Left ventricle myocardium superior (tissue), 1 donor: ENCODE measurements around the gene FADD. TPM values are rescaled to one million over a fixed set of nuclear protein-coding genes. Genes with fewer than 3 reads are reported as not detected.

Experiments
- ATAC-seq: fragments of 200-7000 bp; cut with Tn5 transposase; one replicate; pipeline ENCODE4 v1.9.1; 2020; ENCODE audit warnings: mild to moderate bottlenecking, moderate library complexity
- DNase-seq: peaks from one replicate; pipeline ENCODE4 v3.0.0-alpha.2; 2020
- intact Hi-C: fragments of 100-400 bp; cut with micrococcal nuclease; formaldehyde crosslinking; loops from one replicate; pipeline ENCODE4 v1.11.0; 2022
- total RNA-seq: library from RNA; stranded (reverse); fragmentation: NEBNext Ultra II Directional; extraction: Animal tissue kit (Norgen Biotek cat#: 25700); gene quantifications from one replicate; pipeline ENCODE4 v1.2.1, GENCODE V29; 2021
- donor health status: DM: no; HTN: yes; CAD: no; lungs with severe emphysema.

The FADD gene
- total RNA-seq, 1 donor from 2014 or later, result 8.8 TPM

DNA sequence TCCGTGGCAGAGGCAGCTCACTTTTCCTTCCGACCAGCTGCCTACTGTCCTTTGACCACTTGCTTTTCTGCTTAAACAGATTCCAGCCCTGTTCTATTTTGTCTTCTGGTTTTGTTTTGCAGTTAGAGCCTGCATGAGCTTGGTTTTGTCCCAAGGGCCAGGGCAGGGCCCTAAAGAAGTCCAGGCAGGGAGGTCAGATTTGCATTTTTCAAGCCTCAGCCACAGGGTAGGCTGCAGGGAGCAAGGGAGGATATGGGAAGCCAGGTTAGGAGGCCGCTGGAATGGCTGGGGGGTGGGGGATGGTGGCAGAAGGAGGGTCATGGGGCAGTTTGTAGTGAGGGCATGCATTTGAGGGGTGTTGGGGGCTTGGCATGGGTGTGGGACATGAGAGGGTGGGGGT, 23.1 kb downstream of the FADD start:
- ATAC-seq (no peak), DNase-seq (no peak)
- intact Hi-C loops, result no loop called here

DNA sequence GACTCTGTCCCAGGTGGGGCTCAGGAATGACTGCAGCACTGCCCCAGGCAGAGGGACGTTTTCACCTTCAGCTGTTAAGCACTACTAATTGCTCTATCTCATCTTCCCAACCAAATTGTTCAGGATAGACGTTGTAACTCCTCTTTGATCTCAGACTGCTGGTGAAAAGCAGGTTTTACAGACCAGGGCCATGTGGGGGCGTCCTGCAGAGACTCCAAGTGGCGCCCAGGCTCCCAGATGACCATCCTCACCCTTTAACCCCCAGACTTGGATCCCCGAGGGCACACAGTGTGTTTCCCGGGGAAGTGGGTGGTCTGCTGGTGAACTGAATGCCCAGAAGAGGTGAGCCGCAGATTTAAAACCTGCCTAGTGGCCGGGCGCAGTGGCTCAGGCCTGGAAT, 23.9 kb downstream of the FADD start:
- ATAC-seq (no peak), DNase-seq (no peak)
- intact Hi-C loops, result no loop called here

DNA sequence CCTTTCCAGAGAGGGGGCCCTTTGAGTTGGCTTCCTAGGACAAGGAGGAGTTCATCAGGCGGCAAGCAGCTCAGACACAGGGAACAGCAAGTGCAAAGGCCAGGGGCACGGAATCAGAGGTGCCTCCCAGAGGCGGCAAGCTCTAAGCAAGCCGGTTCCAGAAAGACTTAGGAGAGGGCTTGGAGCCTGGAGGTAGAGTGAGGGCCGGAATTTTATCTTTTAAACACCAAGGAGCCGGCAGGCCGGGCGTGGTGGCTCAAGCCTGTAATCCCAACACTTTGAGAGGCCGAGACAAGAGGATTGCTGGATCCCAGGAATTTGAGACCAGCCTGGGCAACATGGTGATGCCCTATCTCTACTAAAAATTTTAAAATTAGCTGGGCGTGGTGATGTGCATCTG, 26.6 kb downstream of the FADD start:
- ATAC-seq (no peak), DNase-seq (no peak)
- intact Hi-C loops, result no loop called here

DNA sequence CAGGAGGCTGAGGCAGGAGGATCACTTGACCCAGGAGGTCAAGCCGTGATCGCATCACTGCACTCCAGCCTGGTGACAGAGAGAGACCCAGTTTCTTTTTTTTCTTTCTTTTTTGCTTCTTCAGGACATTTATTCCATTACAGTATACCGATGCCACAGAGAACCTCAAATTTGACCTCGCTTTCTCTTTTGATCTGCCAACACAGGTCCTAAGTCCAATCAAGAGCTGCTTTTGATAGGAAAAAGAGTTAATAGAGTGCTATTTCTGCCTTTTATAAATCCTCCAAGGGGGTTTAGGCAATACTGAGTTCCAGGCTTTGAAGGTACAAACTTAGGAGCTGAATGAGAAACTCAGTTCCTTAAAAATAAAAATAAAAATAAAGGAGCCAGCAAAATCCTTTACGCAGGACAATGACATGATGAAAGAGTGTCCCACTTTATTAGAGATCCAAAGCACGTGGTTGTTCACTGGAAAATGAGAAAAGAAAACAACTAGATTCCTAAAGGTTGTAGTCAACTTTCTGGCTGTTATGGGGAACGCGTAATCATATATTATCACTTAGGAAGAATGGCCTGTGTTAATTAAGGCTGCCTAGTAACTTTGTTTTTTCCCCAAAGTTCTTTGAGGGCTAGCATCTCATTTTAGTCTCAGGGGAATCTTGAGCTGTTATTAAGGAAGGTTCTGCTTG, 27.2 kb downstream of the FADD start:
- DNase-seq (no peak), ATAC-seq (no peak)
- intact Hi-C loops, result no loop called here

DNA sequence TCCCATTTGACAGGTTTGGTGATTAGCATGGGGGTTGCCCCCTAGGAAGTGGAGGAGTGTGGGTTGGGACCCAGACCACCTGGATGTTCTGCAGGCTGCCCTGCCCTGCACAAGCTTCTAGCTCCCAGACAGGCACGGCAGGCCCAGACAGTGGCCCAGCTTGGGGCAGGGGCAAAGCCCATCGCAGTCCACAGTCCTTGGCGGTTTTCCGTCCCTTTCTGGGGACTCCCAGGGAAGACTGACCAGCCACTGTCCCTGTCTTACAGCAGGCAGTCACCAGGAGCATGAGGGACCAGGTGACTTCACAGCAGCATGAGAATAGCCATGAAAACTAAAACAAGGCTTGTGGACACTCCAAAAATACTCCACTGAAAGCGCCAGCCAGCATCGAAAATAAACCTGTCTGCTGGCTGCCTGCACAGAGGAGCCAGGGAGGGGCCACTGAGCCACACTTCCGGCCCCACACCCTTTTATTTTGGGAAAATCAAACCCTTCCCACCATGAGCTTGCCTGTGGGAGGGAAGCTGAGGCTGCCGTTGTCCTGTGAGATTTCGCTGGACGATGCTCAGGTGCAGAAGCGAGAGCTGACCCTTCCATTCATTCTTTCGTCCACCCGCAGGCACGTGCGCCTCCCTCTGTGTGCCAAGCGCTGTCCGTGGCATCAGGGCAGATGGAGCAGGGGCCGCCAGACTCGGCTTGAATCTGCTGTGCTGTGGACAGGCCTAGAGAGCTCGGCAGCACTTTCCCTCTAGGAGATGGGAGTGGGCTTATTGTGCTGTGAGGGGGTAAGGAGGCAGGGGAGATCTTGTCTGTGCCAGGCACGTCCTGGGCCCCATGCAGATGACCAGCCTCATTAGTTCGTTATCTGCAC, 28.0 kb downstream of the FADD start:
- DNase-seq, result peak; percentile 42
- peak; percentile 88 for ATAC-seq
- intact Hi-C loops, result no loop called here

DNA sequence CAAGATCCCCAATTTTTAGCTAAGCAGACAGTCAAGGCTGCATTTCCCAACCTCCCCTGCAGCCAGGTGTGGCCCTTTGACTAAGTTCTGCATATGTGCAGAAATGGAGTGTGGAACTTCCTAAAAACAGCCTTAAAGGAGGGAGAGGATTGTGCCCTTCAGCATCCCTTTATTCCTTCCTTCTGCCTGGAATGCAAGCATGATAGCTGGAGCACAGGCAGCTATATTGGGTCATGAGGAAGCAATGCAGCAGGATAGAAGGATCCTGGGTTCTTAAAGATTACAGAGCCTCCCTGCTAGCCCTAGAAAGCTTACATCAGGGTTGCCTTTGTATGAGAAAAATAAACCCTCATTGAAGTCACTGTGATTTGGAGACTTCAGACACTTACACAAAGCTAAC, 29.9 kb downstream of the FADD start:
- no peak for ATAC-seq
- intact Hi-C loops, result no loop called here
- DNase-seq, result no peak

DNA sequence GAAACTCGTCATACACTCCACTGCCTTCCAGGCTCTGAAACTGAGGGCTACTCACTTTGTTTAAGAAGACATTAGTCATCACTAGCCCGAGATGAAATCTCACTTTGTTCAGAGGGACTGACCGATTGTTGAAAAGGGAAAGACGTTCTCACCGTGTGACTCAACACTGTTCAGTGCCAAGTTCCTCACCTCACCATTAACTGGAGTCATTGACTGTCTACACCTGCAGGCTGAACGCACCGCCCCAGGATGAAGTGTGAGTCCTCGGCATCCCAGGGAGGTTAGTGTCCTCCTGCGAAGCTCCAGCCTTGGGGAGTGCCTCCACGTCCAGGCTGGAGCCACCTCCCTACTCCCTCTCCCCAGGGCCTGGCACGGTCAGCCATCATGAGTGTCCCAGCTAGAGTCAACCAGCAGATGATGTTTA, 30.4 kb downstream of the FADD start:
- intact Hi-C loops, result no loop called here
- DNase-seq (no peak), ATAC-seq (no peak)

DNA sequence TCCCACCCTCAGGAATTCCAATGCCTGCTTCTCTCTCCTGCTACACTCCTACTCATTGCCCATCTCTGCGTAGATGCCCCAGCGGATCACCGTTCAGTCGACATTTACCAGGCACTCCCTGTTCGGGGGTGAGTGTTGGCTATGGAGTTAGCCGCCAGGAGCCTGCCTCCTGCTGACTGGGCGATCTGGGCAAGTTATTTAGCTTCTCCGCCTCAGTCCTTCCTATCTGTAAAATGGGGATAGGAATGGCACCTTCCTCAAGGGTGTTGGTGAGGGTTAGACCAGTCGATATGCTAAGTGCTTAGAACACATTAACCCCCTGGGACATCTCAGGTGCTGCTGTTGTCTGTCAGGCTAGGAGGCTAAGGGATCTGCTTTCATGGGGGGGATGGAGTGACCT, 30.9 kb downstream of the FADD start:
- no peak for ATAC-seq
- intact Hi-C loops, result no loop called here
- DNase-seq, result no peak

DNA sequence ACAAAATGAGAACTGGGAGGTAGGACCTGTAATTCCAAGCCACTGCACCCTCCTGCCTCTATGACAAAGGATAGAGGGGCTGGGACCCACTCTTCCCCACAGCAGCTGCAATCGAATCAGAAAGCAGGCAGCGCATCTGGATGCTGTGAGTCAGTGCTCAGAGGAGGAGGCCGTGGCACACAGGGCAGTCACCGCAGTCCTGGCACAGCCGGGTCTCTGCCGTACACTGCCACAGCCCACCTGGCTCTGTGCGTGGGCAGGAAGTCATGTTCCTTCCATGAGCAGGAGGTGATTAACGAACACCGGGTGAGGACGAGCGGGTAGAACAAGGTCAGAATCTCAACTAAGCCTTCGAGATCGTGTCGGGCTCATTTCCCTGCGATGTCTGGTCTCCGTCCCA, 37.2 kb downstream of the FADD start:
- intact Hi-C loops, result no loop called here
- DNase-seq (no peak), ATAC-seq (no peak)

DNA sequence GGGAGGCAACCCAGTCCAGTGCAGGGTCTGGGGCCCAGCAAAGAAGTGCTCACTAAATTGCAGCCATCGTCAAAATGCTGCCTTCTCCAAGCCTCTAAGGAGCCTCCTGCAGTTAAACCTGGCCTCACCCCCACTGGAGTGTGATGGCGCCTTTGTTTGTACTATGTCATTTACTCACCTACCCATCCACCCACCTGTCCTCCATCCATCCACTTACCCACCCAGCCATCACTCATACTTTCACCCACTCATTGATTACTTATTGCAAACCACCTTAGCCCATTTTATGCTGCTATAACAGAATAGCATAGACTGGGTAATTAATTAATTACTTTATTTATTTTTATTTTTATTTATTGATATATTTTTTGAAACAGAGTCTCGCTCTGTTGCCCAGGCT, 38.6 kb downstream of the FADD start:
- intact Hi-C loops, result no loop called here
- no peak for DNase-seq
- ATAC-seq, result no peak

DNA sequence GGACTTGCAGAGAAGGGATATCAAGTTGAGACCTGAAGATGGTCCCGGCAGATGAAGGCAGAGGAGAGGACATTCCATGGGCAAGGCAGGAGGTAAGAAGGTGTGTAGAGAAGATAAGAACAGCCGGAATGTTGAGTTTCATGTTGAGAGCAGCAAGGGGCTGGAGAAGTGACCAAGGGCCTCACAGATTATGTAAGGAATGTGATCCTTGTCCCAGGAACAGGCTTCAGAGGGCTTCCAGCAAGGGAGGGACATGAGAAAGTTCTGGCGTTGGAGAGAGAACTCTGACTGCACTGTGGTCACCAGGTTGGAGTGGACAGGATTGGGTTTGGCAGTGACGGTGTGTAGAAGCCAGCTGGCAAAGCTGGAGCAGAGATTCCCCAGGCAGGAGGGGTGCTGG, 39.8 kb downstream of the FADD start:
- no peak for ATAC-seq
- intact Hi-C loops, result no loop called here

DNA sequence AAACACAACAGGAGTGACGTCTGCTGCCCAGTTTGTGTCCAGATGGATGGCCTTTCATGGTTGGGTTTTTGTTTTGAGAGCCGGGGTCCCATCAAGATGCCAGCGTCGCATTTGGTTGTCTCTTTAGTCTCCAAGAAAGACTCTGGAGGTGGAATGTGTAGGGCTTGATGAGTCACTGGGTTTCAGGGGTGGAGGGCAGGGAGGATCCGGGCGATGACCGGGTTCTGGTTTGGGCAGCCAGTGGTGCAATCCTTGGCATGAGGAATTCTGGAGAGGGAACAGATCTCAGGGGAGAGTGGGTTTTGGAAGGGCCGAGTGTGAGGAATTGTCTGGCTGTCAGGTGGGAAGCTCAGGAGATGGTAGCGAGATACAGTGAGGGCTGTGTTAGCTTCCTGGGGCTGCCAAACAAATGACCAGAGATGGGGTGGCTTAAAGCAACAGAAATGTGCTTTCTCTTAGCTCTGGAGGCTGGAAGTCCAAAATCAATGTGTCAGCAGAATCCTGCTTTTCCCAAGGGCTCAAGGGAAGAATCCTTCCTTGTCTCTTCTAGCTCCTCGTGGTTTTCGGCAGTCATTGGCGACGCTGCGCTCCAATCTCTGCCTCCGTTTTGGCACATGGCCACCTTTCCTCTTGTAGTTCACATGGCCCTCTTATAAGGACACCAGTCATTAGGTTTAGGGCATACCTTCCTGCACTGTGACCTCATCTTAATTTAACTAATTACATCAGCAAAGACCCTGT, 41.0 kb downstream of the FADD start:
- ATAC-seq (no peak), DNase-seq (no peak)
- intact Hi-C loops, result no loop called here

More for the DNA sequence above, 39.8 kb downstream of the FADD start:
- no peak for DNase-seq

DNA sequence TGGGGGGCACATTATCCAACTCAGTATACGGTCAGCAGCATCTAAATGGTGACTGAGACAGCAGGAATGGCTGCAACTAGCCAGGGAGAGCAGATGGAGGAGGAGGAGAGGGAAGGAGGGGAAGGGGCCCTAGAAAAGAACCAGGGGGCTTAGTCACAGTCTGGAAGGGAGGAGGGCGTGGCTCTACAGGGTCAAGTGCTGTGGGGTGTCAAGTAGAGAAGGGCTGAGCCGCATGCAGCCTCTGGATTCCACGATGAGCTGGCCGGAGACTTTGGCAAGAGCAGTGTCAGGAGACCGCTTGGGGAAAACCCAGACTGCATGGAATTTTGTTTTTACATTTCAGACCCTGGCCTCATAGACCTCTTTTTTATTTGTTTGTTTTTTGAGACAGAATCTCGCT, 41.6 kb downstream of the FADD start:
- ATAC-seq (no peak), DNase-seq (no peak)
- intact Hi-C loops, result no loop called here

DNA sequence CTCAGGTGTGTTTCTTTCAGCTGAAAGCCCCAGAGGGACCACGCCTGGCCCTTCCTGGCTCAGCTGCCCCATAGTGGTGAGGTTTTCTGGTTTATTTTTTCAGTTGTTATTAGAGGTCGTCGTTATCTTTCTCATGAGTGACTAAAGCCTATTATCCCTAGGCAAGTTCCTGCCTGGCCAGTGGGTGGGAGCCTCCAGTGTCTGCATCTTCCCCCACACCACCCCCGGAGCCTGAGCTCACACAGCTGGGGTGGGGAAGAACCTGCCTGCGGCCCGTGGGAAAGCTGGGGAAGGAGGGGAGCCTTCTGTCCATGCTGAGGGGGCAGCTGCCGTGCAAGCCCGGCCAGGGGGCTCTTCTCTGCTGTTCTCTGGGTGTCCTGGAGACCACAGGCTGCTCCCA, 43.1 kb downstream of the FADD start:
- DNase-seq (no peak), ATAC-seq (no peak)
- intact Hi-C loops, result no loop called here

DNA sequence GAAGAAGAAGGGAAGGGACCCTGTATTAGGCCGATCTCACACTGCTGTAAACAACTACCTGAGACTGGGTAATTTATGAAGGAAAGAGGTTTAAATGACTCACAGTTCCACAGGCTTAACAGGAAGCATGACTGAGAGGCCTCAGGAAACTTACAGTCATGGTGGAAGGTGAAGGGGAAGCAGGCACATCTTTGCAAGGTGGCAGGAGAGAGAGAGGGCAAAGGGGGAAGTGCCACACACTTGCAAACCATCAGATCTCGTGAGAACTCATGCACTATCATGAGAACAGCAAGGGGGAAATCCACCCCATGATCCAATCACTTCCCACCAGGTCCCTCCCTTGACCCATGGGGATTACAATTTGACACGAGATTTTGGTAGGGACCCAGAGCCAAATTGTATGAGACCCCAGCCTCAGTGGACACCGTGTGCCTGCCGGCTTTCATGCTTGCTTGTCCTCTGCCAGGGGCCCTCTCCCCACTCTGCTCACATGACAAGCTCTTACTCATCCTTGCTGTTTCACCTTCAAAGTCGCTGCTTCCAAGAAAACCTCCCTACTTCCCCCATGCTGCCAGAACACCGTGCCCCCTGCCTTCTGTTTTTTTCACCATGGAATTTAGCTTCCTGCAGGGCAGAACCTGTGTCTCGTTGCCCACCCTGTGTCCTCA, 44.1 kb downstream of the FADD start:
- intact Hi-C loops, result no loop called here
- no peak for DNase-seq
- no peak for ATAC-seq

DNA sequence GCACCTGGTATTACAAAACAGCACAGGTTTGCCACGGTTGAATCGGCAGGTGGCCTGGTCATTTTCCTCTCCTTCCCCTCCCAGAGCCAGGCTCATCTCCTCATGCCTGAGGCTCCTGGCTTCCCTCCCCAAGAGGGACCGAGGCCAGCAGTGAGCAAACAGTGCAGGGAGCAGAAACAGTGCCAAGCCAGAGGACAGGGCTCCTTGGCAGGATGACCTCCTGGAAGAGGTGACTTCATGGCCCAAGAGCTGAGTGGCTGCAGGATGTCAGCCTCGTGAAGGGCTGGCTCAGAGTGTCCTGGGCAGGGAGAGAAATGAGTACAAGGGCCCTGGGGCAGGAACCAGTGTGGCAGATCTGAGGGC, 44.6 kb downstream of the FADD start:
- peak; percentile 92 for ATAC-seq
- DNase-seq, result peak; percentile 63
- intact Hi-C loops, result no loop called here

DNA sequence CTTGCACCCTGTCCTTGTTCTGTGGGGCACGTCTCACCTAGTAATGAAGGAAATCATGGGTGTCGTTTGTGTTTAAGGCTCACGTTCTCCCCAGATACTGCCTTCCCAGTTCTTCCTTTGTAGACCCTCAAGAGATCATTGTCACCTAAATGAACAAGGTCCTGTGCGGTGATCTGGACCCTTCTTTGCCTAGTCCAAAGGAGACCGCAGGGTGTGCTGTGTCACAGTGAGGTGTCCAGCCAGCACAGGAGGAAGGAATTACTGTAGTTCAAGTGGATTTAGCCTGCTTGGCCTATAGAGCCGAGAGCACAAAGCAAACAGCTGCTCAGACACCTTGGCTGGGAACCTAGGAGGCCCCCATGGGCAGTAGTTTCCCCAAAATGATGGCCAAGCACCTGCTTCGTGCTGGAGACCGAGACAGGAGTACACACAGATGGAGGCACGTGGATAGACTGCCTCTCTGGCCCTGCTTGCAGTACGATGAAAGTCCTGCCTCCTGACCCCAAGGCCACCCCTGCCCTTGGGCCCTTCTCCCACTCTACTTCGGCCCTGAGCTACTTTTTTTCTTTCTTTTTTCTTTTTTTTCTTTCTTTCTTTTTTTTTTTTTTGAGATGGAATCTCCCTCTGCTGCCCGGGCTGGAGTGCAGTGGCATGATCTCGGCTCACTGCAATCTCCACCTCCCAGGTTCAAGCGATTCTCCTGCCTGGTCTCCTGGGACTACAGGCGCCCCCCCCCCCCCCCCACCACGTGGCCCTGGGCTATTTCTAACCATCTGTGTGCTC, 48.0 kb downstream of the FADD start:
- intact Hi-C loops, result no loop called here
- no peak for ATAC-seq
- DNase-seq, result no peak

DNA sequence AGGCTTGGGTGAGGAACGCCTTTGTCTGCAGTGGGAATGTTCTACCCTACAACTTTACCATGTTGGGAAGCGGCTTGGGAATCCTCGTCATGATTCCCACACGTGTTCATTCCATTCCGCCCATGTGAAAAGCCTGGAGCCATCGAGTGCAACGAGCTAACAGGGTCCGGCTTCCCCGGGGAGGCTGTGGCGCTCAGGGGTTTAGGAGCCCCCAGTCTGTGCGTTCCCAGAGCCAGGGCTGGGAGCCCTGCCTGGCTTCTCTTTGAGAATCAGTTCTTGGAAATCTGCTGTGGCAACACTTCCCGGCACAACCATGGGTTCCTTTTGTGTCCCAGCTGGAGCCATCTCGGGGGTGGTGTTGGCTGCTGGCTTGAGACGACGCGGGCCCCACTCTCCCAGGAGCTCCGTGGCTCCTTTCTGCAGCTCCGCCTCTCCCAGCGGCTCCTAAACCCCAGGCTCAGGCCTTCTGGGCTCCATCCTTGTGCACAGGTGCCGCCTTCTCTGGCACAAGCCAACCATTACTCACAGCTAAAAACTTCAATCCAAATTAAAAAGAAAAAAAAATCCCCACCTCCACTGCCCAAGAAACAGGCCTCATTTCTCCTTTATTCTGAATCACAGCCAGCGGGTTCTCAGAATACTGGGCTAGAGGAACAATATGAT, 48.7 kb downstream of the FADD start:
- no peak for DNase-seq
- ATAC-seq, result no peak
- intact Hi-C loops, result no loop called here

DNA sequence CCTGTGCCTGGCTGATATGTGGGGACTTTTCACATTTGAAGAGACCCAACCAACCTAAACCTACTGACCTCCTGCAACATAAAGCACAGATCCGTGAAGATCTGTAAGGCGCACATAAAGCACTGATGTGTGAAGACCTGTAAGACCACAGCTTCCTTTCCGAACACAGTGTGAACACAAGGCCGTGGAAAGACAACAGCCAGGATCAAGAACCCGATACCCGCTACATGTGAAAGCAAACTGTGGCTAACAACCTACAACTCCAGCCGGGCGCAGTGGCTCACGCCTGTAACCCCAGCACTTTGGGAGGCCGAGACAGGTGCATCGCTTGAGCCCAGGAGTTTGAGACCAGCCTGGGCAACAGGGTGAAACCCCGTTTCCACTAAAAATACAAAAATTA, 49.7 kb downstream of the FADD start:
- ATAC-seq (no peak), DNase-seq (no peak)
- intact Hi-C loops, result no loop called here
